Stimulated activated CD8-positive, alpha-beta memory T cell treated with anti-CD3 and anti-CD28 coated beads, Interleukin-2, amount 100 ng/mL, for 1 hour (primary cell): ENCODE data around the gene ACCS.

ENCODE experiments used
- DNase-seq, 2 donors: peaks; one replicate each; pipeline ENCODE4 v3.0.0-alpha.2; 2020; ENCODE audit warnings: low read depth in 2 of 2

Gene ACCS

GRCh38 chr11:44065841-44066731 is at the start of gene ACCS:
Gene ACCS, plus strand, starts transcription at chr11:44066270. Its CDS starts 1,358 bp downstream, at chr11:44067628.
- DNase-seq = peak; percentile 76 to 83

- DNase-seq = no peak
Measured at GRCh38 chr11:44016546-44017442, 49.3 kb upstream of the ACCS start.

GRCh38 chr11:44017443-44018126 is 48.5 kb upstream of the ACCS start:
- no peak for DNase-seq

- DNase-seq = no peak
Measured at GRCh38 chr11:44018127-44018521, 47.9 kb upstream of the ACCS start.

GRCh38 chr11:44018829-44019228 is 47.2 kb upstream of the ACCS start:
- no peak for DNase-seq

- no peak for DNase-seq
Measured at GRCh38 chr11:44024977-44025376, 41.1 kb upstream of the ACCS start.

GRCh38 chr11:44025727-44026126 is 40.3 kb upstream of the ACCS start:
- no peak for DNase-seq

GRCh38 chr11:44028401-44028800 is 37.7 kb upstream of the ACCS start:
- DNase-seq = no peak

- no peak for DNase-seq
Measured at GRCh38 chr11:44028816-44029506, 37.1 kb upstream of the ACCS start.

GRCh38 chr11:44029507-44029845 is 36.6 kb upstream of the ACCS start:
- no peak for DNase-seq

GRCh38 chr11:44029977-44030911 is 35.8 kb upstream of the ACCS start:
- no peak for DNase-seq

GRCh38 chr11:44030996-44031395 is 35.1 kb upstream of the ACCS start:
- no peak for DNase-seq

- DNase-seq = no peak
Measured at GRCh38 chr11:44031549-44031948, 34.5 kb upstream of the ACCS start.

GRCh38 chr11:44032299-44033085 is 33.6 kb upstream of the ACCS start:
- no peak for DNase-seq

GRCh38 chr11:44033411-44033850 is 32.6 kb upstream of the ACCS start:
- no peak for DNase-seq

GRCh38 chr11:44033856-44034255 is 32.2 kb upstream of the ACCS start:
- DNase-seq = no peak

GRCh38 chr11:44034639-44035038 is 31.4 kb upstream of the ACCS start:
- no peak for DNase-seq

- DNase-seq = no peak
Measured at GRCh38 chr11:44036811-44037657, 29.0 kb upstream of the ACCS start.

GRCh38 chr11:44037658-44037998 is 28.4 kb upstream of the ACCS start:
- DNase-seq = no peak
